COLO668 (cell line): ENCODE data around the gene KRT27.
A peak's percentile ranks its signal among the peaks of the same experiment; 100 is the strongest.
"Not testable (repeated sequence)": the region's sequence is repeated elsewhere in the genome, so short reads cannot be mapped to it uniquely, and the experiment has no call there.

ENCODE experiments used
- DNase-seq: peaks from one replicate; lab custom pipeline; 2025; ENCODE audit not compliant: unreplicated experiment; lab: John Stamatoyannopoulos, UW

Gene KRT27

GRCh38 chr17:40782450-40782849 is at the start of gene KRT27:
Gene KRT27 (minus strand): TSS chr17:40782550. CDS start chr17:40782493, 57 bp downstream.
- no peak for DNase-seq

GRCh38 chr17:40830085-40830776 is 47.9 kb upstream of the KRT27 start:
- no peak for DNase-seq

GRCh38 chr17:40828454-40829044 is 46.2 kb upstream of the KRT27 start:
- DNase-seq: no peak

- no peak for DNase-seq
Measured at GRCh38 chr17:40827746-40828453, 45.5 kb upstream of the KRT27 start.

- no peak for DNase-seq
Measured at GRCh38 chr17:40825599-40825998, 43.2 kb upstream of the KRT27 start.

- DNase-seq: no peak
Measured at GRCh38 chr17:40824015-40824832, 41.9 kb upstream of the KRT27 start.

- DNase-seq: no peak
Measured at GRCh38 chr17:40822132-40822812, 39.9 kb upstream of the KRT27 start, which contains the start of gene KRT10. Gene KRT10 (minus strand): TSS chr17:40822614. CDS start chr17:40822585, 29 bp downstream.

- DNase-seq: no peak
Measured at GRCh38 chr17:40821536-40821935, 39.2 kb upstream of the KRT27 start.

GRCh38 chr17:40820228-40820838 is 38.0 kb upstream of the KRT27 start:
- DNase-seq: no peak

- DNase-seq: no peak
Measured at GRCh38 chr17:40819528-40820125, 37.3 kb upstream of the KRT27 start.

- DNase-seq: peak; percentile 76
Measured at GRCh38 chr17:40818733-40819527, 36.6 kb upstream of the KRT27 start.

GRCh38 chr17:40818343-40818732 is 36.0 kb upstream of the KRT27 start:
- no peak for DNase-seq

- no peak for DNase-seq
Measured at GRCh38 chr17:40817103-40817682, 34.8 kb upstream of the KRT27 start.

- no peak for DNase-seq
Measured at GRCh38 chr17:40816569-40816968, 34.2 kb upstream of the KRT27 start.

- no peak for DNase-seq
Measured at GRCh38 chr17:40815381-40815780, 33.0 kb upstream of the KRT27 start.

- not testable (repeated sequence) for DNase-seq
Measured at GRCh38 chr17:40814657-40815056, 32.3 kb upstream of the KRT27 start.

- DNase-seq: no peak
Measured at GRCh38 chr17:40813804-40814203, 31.5 kb upstream of the KRT27 start.

GRCh38 chr17:40812639-40813038 is 30.3 kb upstream of the KRT27 start:
- no peak for DNase-seq

GRCh38 chr17:40810494-40810893 is 28.1 kb upstream of the KRT27 start:
- no peak for DNase-seq
